Endothelial cell of umbilical vein (primary cell): ENCODE data around the gene XCL2. TPM values are rescaled to one million over a fixed set of nuclear protein-coding genes. Genes with fewer than 3 reads are reported as not detected.

Experiments used
- BruUV-seq: library from RNA; stranded (reverse); fragments of 400-500 nt; replicated peaks from 2 replicates; lab custom pipeline; 2021; lab: Mats Ljungman, UMichigan
- CTCF ChIA-PET: fragments of 300-600, 350-600 bp; sonication (Branson Sonifier 250); formaldehyde crosslinking; loops from one replicate; lab custom pipeline; 2021; ENCODE audit warnings: antibody characterized with exemption, inconsistent platforms; lab: Charles Lee
- POLR2A ChIA-PET: fragments of 300-600, 350-600 bp; sonication (Branson Sonifier 250); formaldehyde crosslinking; loops from one replicate; lab custom pipeline; 2021; ENCODE audit warnings: antibody characterized with exemption, inconsistent platforms; lab: Charles Lee
- DNase-seq: peaks from one replicate; pipeline ENCODE4 v3.0.0-alpha.2; 2011; ENCODE audit warnings: low read depth, low spot score
- FAIRE-seq: peaks from 2 replicates; lab custom pipeline; 2011; peaks lifted over from hg19 to GRCh38; lab: Jason Lieb, UNC
- H2AFZ ChIP-seq: 2 replicates; pipeline ENCODE4 v1.6.0; 2012; ENCODE audit warnings: low read depth, low read length, control low read depth, inconsistent platforms
- H3K27ac ChIP-seq: 2 replicates; pipeline ENCODE4 v1.5.1; 2011; ENCODE audit warnings: low read depth, mild to moderate bottlenecking, control low read depth, low read length, moderate library complexity; ENCODE audit not compliant: insufficient read depth
- H3K27me3 ChIP-seq, 2 experiments: 2 replicates each; pipeline versions ENCODE4 v1.6.0 to v1.6.1; 2011; ENCODE audit warnings: low read length in 2 of 2, mixed read lengths in 1 of 2; ENCODE audit not compliant: control insufficient read depth in 2 of 2, insufficient read depth in 2 of 2
- H3K36me3 ChIP-seq, 2 experiments: 2 replicates in 1 of 2; 3 replicates in 1 of 2; pipeline ENCODE4 v1.5.1; 2011; ENCODE audit warnings: low read length in 2 of 2, mild to moderate bottlenecking in 1 of 2, moderate library complexity in 1 of 2; ENCODE audit not compliant: control insufficient read depth in 2 of 2, insufficient read depth in 2 of 2; ENCODE audit errors: extremely low read depth in 1 of 2
- H3K4me1 ChIP-seq: 3 replicates; pipeline ENCODE4 v1.5.1; 2011; ENCODE audit warnings: mild to moderate bottlenecking, low read length; ENCODE audit not compliant: control insufficient read depth, insufficient read depth; ENCODE audit errors: extremely low read depth
- H3K4me2 ChIP-seq: 2 replicates; pipeline ENCODE4 v1.6.1; 2011; ENCODE audit warnings: low read length, control low read depth, mixed read lengths; ENCODE audit not compliant: insufficient read depth
- H3K4me3 ChIP-seq, 3 experiments: fragments of 200-600 bp in 1 of 3; sonication (generic), shearing (Covaris generic) in 1 of 3; replicated peaks in 1 of 3; 2 replicates each; pipeline ENCODE4 v1.5.1; 2011 to 2016; ENCODE audit warnings: control low read depth in 3 of 3, low read length in 3 of 3, mild to moderate bottlenecking in 2 of 3, inconsistent platforms in 1 of 3, low read depth in 1 of 3, moderate library complexity in 1 of 3; ENCODE audit not compliant: insufficient read depth in 1 of 3
- H3K79me2 ChIP-seq: 2 replicates; pipeline ENCODE4 v1.6.0; 2012; ENCODE audit warnings: low read length, inconsistent platforms; ENCODE audit not compliant: control insufficient read depth, insufficient read depth
- H3K9ac ChIP-seq: replicated peaks from 2 replicates; pipeline ENCODE3; 2011; ENCODE audit warnings: low read length, control low read depth; ENCODE audit not compliant: insufficient read depth; ENCODE audit errors: extremely low read depth
- H3K9me1 ChIP-seq: replicated peaks from 3 replicates; pipeline ENCODE4 v1.6.0; 2011; ENCODE audit warnings: mild to moderate bottlenecking, low read length; ENCODE audit not compliant: control insufficient read depth, insufficient read depth; ENCODE audit errors: extremely low read depth
- H3K9me3 ChIP-seq: replicated peaks from 2 replicates; pipeline ENCODE4 v1.5.1; 2012; ENCODE audit warnings: low read length, inconsistent platforms; ENCODE audit not compliant: control insufficient read depth, insufficient read depth
- H4K20me1 ChIP-seq: replicated peaks from 2 replicates; pipeline ENCODE3; 2011; ENCODE audit warnings: mild to moderate bottlenecking, low read length; ENCODE audit not compliant: control insufficient read depth, insufficient read depth; ENCODE audit errors: extremely low read depth
- EZH2 ChIP-seq: IDR thresholded peaks from 2 replicates; pipeline ENCODE4 v1.6.1; 2012; ENCODE audit warnings: borderline replicate concordance, low read depth, mild to moderate bottlenecking, moderate library complexity, low read length, inconsistent platforms; ENCODE audit not compliant: severe bottlenecking
- FOS ChIP-seq: IDR thresholded peaks from 2 replicates; pipeline ENCODE4 v1.6.1; 2011; ENCODE audit warnings: mild to moderate bottlenecking, low read length, moderate library complexity, borderline replicate concordance; ENCODE audit not compliant: insufficient read depth
- GATA2 ChIP-seq: IDR thresholded peaks from 2 replicates; pipeline ENCODE4 v1.7.0; 2011; ENCODE audit warnings: low read depth, mild to moderate bottlenecking, moderate library complexity, mixed read lengths, low read length; ENCODE audit not compliant: insufficient read length, insufficient read depth
- MAX ChIP-seq: IDR thresholded peaks from 2 replicates; pipeline ENCODE4 v1.6.1; 2011; ENCODE audit not compliant: insufficient read depth, insufficient read length
- MYC ChIP-seq: IDR thresholded peaks from one replicate; pipeline ENCODE4 v1.6.1; 2011; ENCODE audit warnings: mild to moderate bottlenecking, low read depth, low read length
- POLR2A ChIP-seq: IDR thresholded peaks from 2 replicates; pipeline ENCODE4 v1.6.1; 2012; ENCODE audit warnings: low read depth, mild to moderate bottlenecking, control low read depth, low read length
- POLR2AphosphoS5 ChIP-seq: IDR thresholded peaks from 2 replicates; pipeline ENCODE4 v1.6.1; 2012; ENCODE audit warnings: low read depth, mild to moderate bottlenecking, control low read depth, low read length, moderate library complexity; ENCODE audit not compliant: insufficient read depth
- dilution Hi-C: fragments of 300-500 bp; cut with MboI; formaldehyde crosslinking; loops from one replicate; pipeline ENCODE4 v1.15.0; 2019; ENCODE audit warnings: low sequenced_read_pairs; ENCODE audit not compliant: extremely low pct_ligation_motif_present
- intact Hi-C: fragments of 100-400 bp; cut with micrococcal nuclease; formaldehyde crosslinking; loops from one replicate; pipeline ENCODE4 v1.10.0; 2022
- polyA plus RNA-seq, 4 experiments: library from polyadenylated mRNA; depleted of rRNA in 3 of 4; stranded (reverse) in 3 of 4; unstranded in 1 of 4; fragments of >200 nt; gene quantifications; 2 replicates each; pipeline versions ENCODE4 v1.2.1 to v1.2.3, GENCODE V29; 2011 to 2012; ENCODE audit warnings: missing spikeins in 1 of 4
- total RNA-seq: library from RNA; stranded (reverse); gene quantifications from 2 replicates; pipeline ENCODE4 v1.2.3, GENCODE V29; 2021
- TF ChIP-seq, protein P1 (sequence below), 2 donors: IDR thresholded peaks; 1 replicate in 1 of 2; 2 replicates in 1 of 2; pipeline ENCODE4 v1.5.1; 2011; ENCODE audit warnings: low read length in 2 of 2, mild to moderate bottlenecking in 2 of 2, moderate library complexity in 2 of 2, control low read depth in 1 of 2, inconsistent platforms in 1 of 2, low read depth in 1 of 2; ENCODE audit not compliant: insufficient read depth in 1 of 2; ENCODE audit errors: extremely low read depth in 1 of 2

XCL2 gene
- total and polyA plus RNA-seq, 2 donors (not counting 3 experiments of a cell fraction or from before 2014, with no cell fraction given): not detected

GRCh38 chr1:168518201-168518689 lies 25.6 kb downstream of the XCL2 start:
- no peak for FAIRE-seq
- ChIA-PET CTCF (interaction anchor here (0.7 to 1.3 kb wide), 2 partner anchors 9 to 830 kb away, joined by 3 read pairs; no protein-coding TSS in a partner anchor), POLR2A (no interaction called here)
- Histone ChIP-seq H3K4me1 (no peaks in the 10 kb centered on the region), H3K79me2 (no peaks in the 10 kb centered on the region), H3K4me2 (no peak overlapping the region), H3K27me3 (no peaks in the 10 kb centered on the region), H3K36me3 (no peaks in the 10 kb centered on the region), H3K27ac (no peak overlapping the region), H3K9ac (no peak overlapping the region), H2AFZ (no peak overlapping the region), H4K20me1 (no peaks in the 10 kb centered on the region), H3K4me3 (no peak overlapping the region), H3K9me3 (no peaks in the 10 kb centered on the region), H3K9me1 (no peaks in the 10 kb centered on the region)
- dilution Hi-C loops: no loop called here
- TF ChIP-seq FOS (no peak), EZH2 (no peak), POLR2A (no peak), POLR2AphosphoS5 (no peak)
- BruUV-seq: no TSS peak
- intact Hi-C loops: no loop called here
- no peak for DNase-seq

- no peaks in the 10 kb centered on the region for H3K9me3 ChIP-seq
- no peaks in the 10 kb centered on the region for H4K20me1 ChIP-seq
- intact Hi-C loops: no loop called here
- DNase-seq (no peak), FAIRE-seq (no peak)
- CTCF ChIA-PET: no interaction called here
- no peaks in the 10 kb centered on the region for H3K79me2 ChIP-seq
- H3K36me3 ChIP-seq: no peaks in the 10 kb centered on the region
- no peaks in the 10 kb centered on the region for H3K9me1 ChIP-seq
- no TSS peak for BruUV-seq
- POLR2A ChIA-PET: no interaction called here
- no peak overlapping the region for H3K4me3 ChIP-seq
- H3K4me1 ChIP-seq: no peaks in the 10 kb centered on the region
- no peak overlapping the region for H3K27ac ChIP-seq
- no peak overlapping the region for H3K4me2 ChIP-seq
- dilution Hi-C loops: no loop called here
- peaks cover 0 to 3% of the 10 kb centered on the region in 2 experiments for H3K27me3 ChIP-seq
- no peak overlapping the region for H3K9ac ChIP-seq
- no peak overlapping the region for H2AFZ ChIP-seq
- TF ChIP-seq GATA2 (no peak), FOS (no peak), MYC (no peak), EZH2 (no peak), MAX (no peak)
- TF ChIP-seq, protein P1, sequence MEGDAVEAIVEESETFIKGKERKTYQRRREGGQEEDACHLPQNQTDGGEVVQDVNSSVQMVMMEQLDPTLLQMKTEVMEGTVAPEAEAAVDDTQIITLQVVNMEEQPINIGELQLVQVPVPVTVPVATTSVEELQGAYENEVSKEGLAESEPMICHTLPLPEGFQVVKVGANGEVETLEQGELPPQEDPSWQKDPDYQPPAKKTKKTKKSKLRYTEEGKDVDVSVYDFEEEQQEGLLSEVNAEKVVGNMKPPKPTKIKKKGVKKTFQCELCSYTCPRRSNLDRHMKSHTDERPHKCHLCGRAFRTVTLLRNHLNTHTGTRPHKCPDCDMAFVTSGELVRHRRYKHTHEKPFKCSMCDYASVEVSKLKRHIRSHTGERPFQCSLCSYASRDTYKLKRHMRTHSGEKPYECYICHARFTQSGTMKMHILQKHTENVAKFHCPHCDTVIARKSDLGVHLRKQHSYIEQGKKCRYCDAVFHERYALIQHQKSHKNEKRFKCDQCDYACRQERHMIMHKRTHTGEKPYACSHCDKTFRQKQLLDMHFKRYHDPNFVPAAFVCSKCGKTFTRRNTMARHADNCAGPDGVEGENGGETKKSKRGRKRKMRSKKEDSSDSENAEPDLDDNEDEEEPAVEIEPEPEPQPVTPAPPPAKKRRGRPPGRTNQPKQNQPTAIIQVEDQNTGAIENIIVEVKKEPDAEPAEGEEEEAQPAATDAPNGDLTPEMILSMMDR (IDR thresholded peaks at IDR 0.05; ENCODE audit: extremely low read depth in 1 of 2, insufficient read depth in 1 of 2, low read depth in 1 of 2, low read length in 2 of 2): no peak
Observed at GRCh38 chr1:168514455-168514854, 29.3 kb downstream of the XCL2 start.
